Keratinocyte (primary cell): ENCODE data around the gene ALG14. TPM values are rescaled to one million over a fixed set of nuclear protein-coding genes. Genes with fewer than 3 reads are reported as not detected.

Experiments
- DNase-seq: peaks from one replicate; pipeline ENCODE4 v3.0.0-alpha.2; 2011; ENCODE audit warnings: low read depth, missing footprints, low spot score
- FAIRE-seq: peaks from 2 replicates; lab custom pipeline; 2011; peaks lifted over from hg19 to GRCh38; lab: Jason Lieb, UNC
- H2AFZ ChIP-seq: 2 replicates; pipeline ENCODE4 v1.6.0; 2012; ENCODE audit warnings: low read length, control low read depth, inconsistent platforms; ENCODE audit not compliant: control insufficient read depth
- H3K27ac ChIP-seq: 2 replicates; pipeline ENCODE4 v1.5.1; 2011; ENCODE audit warnings: low read length; ENCODE audit not compliant: control insufficient read depth, insufficient read depth
- H3K27me3 ChIP-seq: 3 replicates; pipeline ENCODE4 v1.6.0; 2011; ENCODE audit warnings: low read length; ENCODE audit not compliant: control insufficient read depth, insufficient read depth; ENCODE audit errors: extremely low read depth
- H3K36me3 ChIP-seq, 2 experiments: 2 replicates in 1 of 2; 3 replicates in 1 of 2; pipeline ENCODE4 v1.5.1; 2011; ENCODE audit warnings: low read length in 2 of 2, mild to moderate bottlenecking in 1 of 2; ENCODE audit not compliant: control insufficient read depth in 2 of 2, insufficient read depth in 2 of 2; ENCODE audit errors: extremely low read depth in 1 of 2
- H3K4me1 ChIP-seq: 3 replicates; pipeline ENCODE4 v1.5.1; 2011; ENCODE audit warnings: low read length; ENCODE audit not compliant: control insufficient read depth, insufficient read depth; ENCODE audit errors: extremely low read depth
- H3K4me2 ChIP-seq: 3 replicates; pipeline ENCODE4 v1.6.0; 2011; ENCODE audit warnings: low read depth, low read length; ENCODE audit not compliant: control insufficient read depth, insufficient read depth; ENCODE audit errors: extremely low read depth
- H3K4me3 ChIP-seq, 3 experiments: fragments of 200-600 bp in 1 of 3; sonication (generic) in 1 of 3; 2 replicates in 2 of 3; 3 replicates in 1 of 3; pipeline ENCODE4 v1.5.1; 2011 to 2016; ENCODE audit warnings: low read length in 3 of 3, mild to moderate bottlenecking in 3 of 3, control low read depth in 2 of 3, inconsistent platforms in 1 of 3, low read depth in 1 of 3, mixed read lengths in 1 of 3, mixed run types in 1 of 3, moderate library complexity in 1 of 3; ENCODE audit not compliant: control insufficient read depth in 2 of 3, insufficient read depth in 2 of 3; ENCODE audit errors: extremely low read depth in 1 of 3
- H3K79me2 ChIP-seq: 2 replicates; pipeline ENCODE4 v1.6.0; 2012; ENCODE audit warnings: low read length; ENCODE audit not compliant: control insufficient read depth, insufficient read depth
- H3K9ac ChIP-seq: 3 replicates; pipeline ENCODE4 v1.6.0; 2011; ENCODE audit warnings: low read length; ENCODE audit not compliant: control insufficient read depth, insufficient read depth; ENCODE audit errors: extremely low read depth
- H3K9me1 ChIP-seq: 3 replicates; pipeline ENCODE4 v1.6.0; 2011; ENCODE audit warnings: low read length; ENCODE audit not compliant: control insufficient read depth, insufficient read depth; ENCODE audit errors: extremely low read depth
- H3K9me3 ChIP-seq: 2 replicates; pipeline ENCODE4 v1.5.1; 2012; ENCODE audit warnings: low read depth, low read length; ENCODE audit not compliant: control insufficient read depth
- H4K20me1 ChIP-seq: 3 replicates; pipeline ENCODE4 v1.6.0; 2011; ENCODE audit warnings: low read length; ENCODE audit not compliant: control insufficient read depth, insufficient read depth; ENCODE audit errors: extremely low read depth
- EZH2 ChIP-seq: IDR thresholded peaks from one replicate; pipeline ENCODE4 v1.6.1; 2012; ENCODE audit warnings: inconsistent platforms, mild to moderate bottlenecking, low read length, moderate library complexity
- dilution Hi-C: fragments of 300-500 bp; cut with MboI; formaldehyde crosslinking; loops from one replicate; pipeline ENCODE4 v1.7.0; 2020; ENCODE audit warnings: low sequenced_read_pairs; ENCODE audit not compliant: extremely low pct_ligation_motif_present
- polyA plus RNA-seq, 5 experiments: library from polyadenylated mRNA; depleted of rRNA in 3 of 5; stranded (reverse) in 3 of 5; stranded (forward) in 1 of 5; unstranded in 1 of 5; fragments of >200 nt; gene quantifications; 1 replicate in 1 of 5; 2 replicates in 3 of 5; 3 replicates in 1 of 5; pipeline versions ENCODE4 v1.2.1 to v1.2.3, GENCODE V29; 2011 to 2012; ENCODE audit warnings: missing spikeins in 2 of 5, low read depth in 1 of 5, low replicate concordance in 1 of 5
- TF ChIP-seq, protein P1 (sequence below), 3 experiments: IDR thresholded peaks in 1 of 3; conservative IDR thresholded peaks in 1 of 3; optimal IDR thresholded peaks in 1 of 3; 2 replicates in 2 of 3; 3 replicates in 1 of 3; pipeline versions ENCODE3 to v1.5.1; 2011; ENCODE audit warnings: low read length in 3 of 3, mild to moderate bottlenecking in 3 of 3, moderate library complexity in 2 of 3, control low read depth in 1 of 3, inconsistent platforms in 1 of 3; ENCODE audit not compliant: insufficient read depth in 2 of 3; ENCODE audit errors: extremely low read depth in 1 of 3

ALG14 gene
- polyA plus RNA-seq, 1 donor (not counting 4 experiments of a cell fraction or from before 2014, with no cell fraction given): 4.6 TPM

DNA sequence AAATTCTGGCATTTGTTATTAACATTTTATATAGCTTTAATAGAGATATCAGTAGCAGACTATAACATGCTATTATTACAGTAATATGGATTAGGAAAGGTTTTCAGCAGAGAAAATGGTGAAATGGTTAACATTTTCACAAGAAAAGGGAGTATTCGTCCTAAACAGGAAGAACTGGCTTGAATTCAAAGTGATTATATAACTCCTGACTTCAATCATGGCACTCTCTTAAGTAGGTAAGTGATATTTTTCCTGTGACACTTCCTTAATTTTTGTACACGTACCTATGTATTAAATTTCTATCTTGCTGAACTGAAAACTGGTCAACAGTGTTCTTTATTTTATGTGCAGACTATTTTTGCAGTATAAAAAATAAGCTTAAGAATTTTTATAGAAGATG, 77.9 kb downstream of the ALG14 start:
- no peak overlapping the region for H3K27ac ChIP-seq
- dilution Hi-C loops: no loop called here
- no peak overlapping the region for H3K4me2 ChIP-seq
- H3K9me3 ChIP-seq: no peaks in the 10 kb centered on the region
- H3K4me1 ChIP-seq: no peaks in the 10 kb centered on the region
- H2AFZ ChIP-seq: no peak overlapping the region
- FAIRE-seq (no peak), DNase-seq (no peak)
- H3K27me3 ChIP-seq: no peaks in the 10 kb centered on the region
- H3K36me3 ChIP-seq: no peaks in the 10 kb centered on the region
- no peak overlapping the region for H3K9ac ChIP-seq
- TF ChIP-seq, protein P1, sequence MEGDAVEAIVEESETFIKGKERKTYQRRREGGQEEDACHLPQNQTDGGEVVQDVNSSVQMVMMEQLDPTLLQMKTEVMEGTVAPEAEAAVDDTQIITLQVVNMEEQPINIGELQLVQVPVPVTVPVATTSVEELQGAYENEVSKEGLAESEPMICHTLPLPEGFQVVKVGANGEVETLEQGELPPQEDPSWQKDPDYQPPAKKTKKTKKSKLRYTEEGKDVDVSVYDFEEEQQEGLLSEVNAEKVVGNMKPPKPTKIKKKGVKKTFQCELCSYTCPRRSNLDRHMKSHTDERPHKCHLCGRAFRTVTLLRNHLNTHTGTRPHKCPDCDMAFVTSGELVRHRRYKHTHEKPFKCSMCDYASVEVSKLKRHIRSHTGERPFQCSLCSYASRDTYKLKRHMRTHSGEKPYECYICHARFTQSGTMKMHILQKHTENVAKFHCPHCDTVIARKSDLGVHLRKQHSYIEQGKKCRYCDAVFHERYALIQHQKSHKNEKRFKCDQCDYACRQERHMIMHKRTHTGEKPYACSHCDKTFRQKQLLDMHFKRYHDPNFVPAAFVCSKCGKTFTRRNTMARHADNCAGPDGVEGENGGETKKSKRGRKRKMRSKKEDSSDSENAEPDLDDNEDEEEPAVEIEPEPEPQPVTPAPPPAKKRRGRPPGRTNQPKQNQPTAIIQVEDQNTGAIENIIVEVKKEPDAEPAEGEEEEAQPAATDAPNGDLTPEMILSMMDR (optimal IDR thresholded peaks at IDR 0.05 in 1 of 3, IDR thresholded peaks at IDR 0.05 in 1 of 3, conservative IDR thresholded peaks at IDR 0.05 in 1 of 3; ENCODE audit: extremely low read depth in 1 of 3, insufficient read depth in 2 of 3, low read length in 3 of 3): no peak
- TF ChIP-seq EZH2: no peak
- H3K79me2 ChIP-seq: no peaks in the 10 kb centered on the region
- H3K4me3 ChIP-seq: no peak overlapping the region
- H4K20me1 ChIP-seq: no peaks in the 10 kb centered on the region
- H3K9me1 ChIP-seq: no peaks in the 10 kb centered on the region

DNA sequence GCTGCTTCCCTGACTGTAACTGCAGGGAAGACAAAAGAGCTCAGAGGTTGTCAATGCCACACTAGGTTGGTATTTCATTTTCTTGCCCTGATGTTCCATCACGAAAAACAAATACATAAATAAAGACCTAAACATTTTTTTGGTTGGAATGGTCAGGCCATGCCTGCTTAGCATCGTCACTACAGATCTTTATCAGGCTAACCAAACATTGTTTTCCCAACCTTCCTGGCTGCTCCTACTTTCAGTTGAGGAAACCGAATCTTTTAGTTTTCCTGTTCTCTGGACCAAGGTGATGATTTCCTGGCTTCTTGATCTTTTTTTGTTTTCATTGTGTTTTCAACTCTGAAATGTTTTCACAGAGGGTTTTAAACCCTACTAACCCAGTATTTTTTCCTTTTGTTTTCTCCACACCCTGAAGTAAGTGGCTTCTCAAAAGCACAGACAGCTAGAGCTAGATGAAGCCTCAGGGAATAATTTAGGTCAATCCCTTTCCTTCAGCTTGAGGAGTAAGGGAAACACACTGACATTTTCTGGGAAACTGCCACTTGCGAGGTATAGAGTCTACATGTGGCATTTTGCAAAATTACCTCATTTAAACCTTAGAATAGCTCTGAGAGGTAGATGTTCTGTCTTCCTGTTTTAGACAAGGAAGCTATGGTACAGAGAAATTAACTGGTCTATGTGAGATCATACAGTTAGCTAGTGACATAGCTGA, 78.7 kb downstream of the ALG14 start:
- Histone ChIP-seq H3K4me3 (no peak overlapping the region), H3K79me2 (no peaks in the 10 kb centered on the region), H2AFZ (no peak overlapping the region), H3K4me2 (no peak overlapping the region), H4K20me1 (no peaks in the 10 kb centered on the region), H3K9me3 (no peaks in the 10 kb centered on the region), H3K27ac (no peak overlapping the region), H3K36me3 (no peaks in the 10 kb centered on the region), H3K9me1 (no peaks in the 10 kb centered on the region), H3K9ac (no peak overlapping the region), H3K4me1 (no peaks in the 10 kb centered on the region), H3K27me3 (no peaks in the 10 kb centered on the region)
- TF ChIP-seq, protein P1 (optimal IDR thresholded peaks at IDR 0.05 in 1 of 3, IDR thresholded peaks at IDR 0.05 in 1 of 3, conservative IDR thresholded peaks at IDR 0.05 in 1 of 3; ENCODE audit: extremely low read depth in 1 of 3, insufficient read depth in 2 of 3, low read length in 3 of 3): no peak
- TF ChIP-seq EZH2: no peak
- FAIRE-seq (no peak), DNase-seq (no peak)
- dilution Hi-C loops: no loop called here
